Mesenchymal stem cell (in vitro differentiated cells and primary cell): ENCODE results near the gene CHL1. TPM values are rescaled to one million over a fixed set of nuclear protein-coding genes. Genes with fewer than 3 reads are reported as not detected.

ENCODE experiments used
- DNase-seq: peaks from one replicate; pipeline ENCODE4 v3.0.0-alpha.2; 2013
- H2AFZ ChIP-seq: one replicate; pipeline ENCODE4 v1.6.1; 2013; ENCODE audit warnings: low read depth, mild to moderate bottlenecking, control low read depth, inconsistent platforms, low read length, moderate library complexity
- H2AK5ac ChIP-seq: 2 replicates; pipeline ENCODE4 v1.6.1; 2013; ENCODE audit warnings: low read length, moderate library complexity, mild to moderate bottlenecking, inconsistent platforms; ENCODE audit not compliant: severe bottlenecking
- H2BK120ac ChIP-seq: one replicate; pipeline ENCODE4 v1.6.1; 2013; ENCODE audit warnings: low read depth, mild to moderate bottlenecking, inconsistent platforms, low read length, moderate library complexity
- H2BK12ac ChIP-seq, 2 experiments: one replicate each; pipeline ENCODE4 v1.6.1; 2013; ENCODE audit warnings: inconsistent platforms in 2 of 2, low read length in 2 of 2, mild to moderate bottlenecking in 2 of 2, moderate library complexity in 2 of 2, control low read depth in 1 of 2
- H2BK15ac ChIP-seq: one replicate; pipeline ENCODE4 v1.6.1; 2013; ENCODE audit warnings: mild to moderate bottlenecking, low read depth, inconsistent platforms; ENCODE audit not compliant: poor library complexity, severe bottlenecking
- H2BK5ac ChIP-seq: 2 replicates; pipeline ENCODE4 v1.6.1; 2013; ENCODE audit warnings: low read depth, mild to moderate bottlenecking, low read length, control low read depth, inconsistent platforms; ENCODE audit not compliant: poor library complexity, severe bottlenecking
- H3K14ac ChIP-seq, 2 experiments: one replicate each; pipeline ENCODE4 v1.6.1; 2013; ENCODE audit warnings: inconsistent platforms in 2 of 2, low read length in 2 of 2, control low read depth in 1 of 2, mild to moderate bottlenecking in 1 of 2, moderate library complexity in 1 of 2
- H3K18ac ChIP-seq, 2 experiments: one replicate each; pipeline ENCODE4 v1.6.1; 2013; ENCODE audit warnings: inconsistent platforms in 2 of 2, low read length in 2 of 2, control low read depth in 1 of 2, low read depth in 1 of 2, mild to moderate bottlenecking in 1 of 2
- H3K23ac ChIP-seq, 2 experiments: one replicate each; pipeline ENCODE4 v1.6.1; 2013; ENCODE audit warnings: inconsistent platforms in 2 of 2, low read length in 2 of 2, mild to moderate bottlenecking in 2 of 2, moderate library complexity in 2 of 2, control low read depth in 1 of 2
- H3K27ac ChIP-seq: 2 replicates; pipeline ENCODE4 v1.5.1; 2013; ENCODE audit warnings: mild to moderate bottlenecking, moderate library complexity, low read length, control low read depth, inconsistent platforms; ENCODE audit not compliant: poor library complexity, severe bottlenecking
- H3K27me3 ChIP-seq, 2 experiments: 2 replicates each; pipeline versions ENCODE4 v1.6.1 to v1.7.0; 2013; ENCODE audit warnings: low read length in 2 of 2, mild to moderate bottlenecking in 2 of 2, moderate library complexity in 2 of 2, control low read depth in 1 of 2, inconsistent platforms in 1 of 2; ENCODE audit not compliant: control insufficient read depth in 1 of 2, insufficient read depth in 1 of 2
- H3K36me3 ChIP-seq, 2 experiments: 2 replicates each; pipeline versions ENCODE4 v1.6.1 to v1.7.0; 2013; ENCODE audit warnings: low read length in 2 of 2, control low read depth in 1 of 2, inconsistent platforms in 1 of 2, low read depth in 1 of 2, mild to moderate bottlenecking in 1 of 2; ENCODE audit not compliant: insufficient read depth in 2 of 2, control insufficient read depth in 1 of 2
- H3K4ac ChIP-seq, 2 experiments: one replicate each; pipeline ENCODE4 v1.6.1; 2013; ENCODE audit warnings: inconsistent platforms in 2 of 2, low read length in 2 of 2, mild to moderate bottlenecking in 2 of 2, moderate library complexity in 2 of 2, control low read depth in 1 of 2, low read depth in 1 of 2
- H3K4me1 ChIP-seq: 2 replicates; pipeline ENCODE4 v1.6.1; 2013; ENCODE audit warnings: low read depth, low read length, control low read depth; ENCODE audit not compliant: control insufficient read depth, insufficient read depth
- H3K4me2 ChIP-seq: 2 replicates; pipeline ENCODE4 v1.6.1; 2013; ENCODE audit warnings: low read length, mild to moderate bottlenecking, inconsistent platforms; ENCODE audit not compliant: poor library complexity, severe bottlenecking
- H3K4me3 ChIP-seq, 2 experiments: 2 replicates each; pipeline versions ENCODE4 v1.5.1 to v1.7.0; 2013; ENCODE audit warnings: low read length in 2 of 2, mild to moderate bottlenecking in 2 of 2, control low read depth in 1 of 2, low read depth in 1 of 2; ENCODE audit not compliant: insufficient read depth in 1 of 2
- H3K79me1 ChIP-seq: replicated peaks from 2 replicates; pipeline ENCODE4 v1.6.1; 2013; ENCODE audit warnings: mild to moderate bottlenecking, control low read depth, low read length, inconsistent platforms; ENCODE audit not compliant: poor library complexity, severe bottlenecking
- H3K9ac ChIP-seq: 2 replicates; pipeline ENCODE4 v1.7.0; 2013; ENCODE audit warnings: mild to moderate bottlenecking, low read length, moderate library complexity
- H3K9me3 ChIP-seq: 2 replicates; pipeline ENCODE4 v1.7.0; 2013; ENCODE audit warnings: mild to moderate bottlenecking, low read length; ENCODE audit not compliant: control insufficient read depth
- H4K8ac ChIP-seq: one replicate; pipeline ENCODE4 v1.6.1; 2013; ENCODE audit warnings: inconsistent platforms, mild to moderate bottlenecking, low read length, moderate library complexity
- H4K91ac ChIP-seq: one replicate; pipeline ENCODE4 v1.6.1; 2013; ENCODE audit warnings: mild to moderate bottlenecking, low read length, inconsistent platforms
- WGBS: methylation state at CpG from one replicate; pipeline ENCODE4 v1.1.7; 2013; ENCODE audit warnings: mixed read lengths; 5-methylcytosine and 5-hydroxymethylcytosine counted together
- polyA plus RNA-seq, 2 experiments: library from polyadenylated mRNA; stranded (reverse); fragments of 200-250 nt; gene quantifications; one replicate each; pipeline ENCODE4 v1.2.3, GENCODE V29; 2013

Gene CHL1
- 0.08 TPM for polyA plus RNA-seq (2013, experiment 1 of 2)
- polyA plus RNA-seq (2013, experiment 2 of 2), result 0.03 TPM

- Histone ChIP-seq H2BK15ac (no peak within 1 kb of the TSS), H3K79me1 (no peaks in the 10 kb centered on the region), H2BK12ac (no peak within 1 kb of the TSS)
These were observed at the start of gene CHL1 for GRCh38 chr3:196311-197148. TSS of gene CHL1 (plus strand) at chr3:196763. CDS start at chr3:319777, 123,014 bp downstream.

GRCh38 chr3:151614-152189 is 44.9 kb upstream of the CHL1 start:
- H4K91ac ChIP-seq, result no peak overlapping the region
- no peak overlapping the region for H3K4me3 ChIP-seq
- no peaks in the 10 kb centered on the region for H3K36me3 ChIP-seq
- H3K9ac ChIP-seq, result no peak overlapping the region
- no peak overlapping the region for H3K14ac ChIP-seq
- no peak overlapping the region for H3K23ac ChIP-seq
- H3K79me1 ChIP-seq, result no peaks in the 10 kb centered on the region
- no peak overlapping the region for H3K27ac ChIP-seq
- no peak overlapping the region for H2BK5ac ChIP-seq
- H3K18ac ChIP-seq, result no peak overlapping the region
- no peak overlapping the region for H2BK12ac ChIP-seq
- no peaks in the 10 kb centered on the region for H3K4me1 ChIP-seq
- no peak overlapping the region for H3K4ac ChIP-seq
- DNase-seq, result no peak
- H3K27me3 ChIP-seq, result no peaks in the 10 kb centered on the region
- no peak overlapping the region for H2AFZ ChIP-seq
- 76% methylated on average over 2 of the region's 2 CpGs for WGBS
- no peak overlapping the region for H2BK120ac ChIP-seq
- H3K9me3 ChIP-seq, result no peaks in the 10 kb centered on the region
- no peak overlapping the region for H3K4me2 ChIP-seq
- no peak overlapping the region for H2BK15ac ChIP-seq
- H2AK5ac ChIP-seq, result no peak overlapping the region
- no peak overlapping the region for H4K8ac ChIP-seq

More at GRCh38 chr3:196311-197148, at the start of gene CHL1:
- Histone ChIP-seq H3K4ac (no peak within 1 kb of the TSS), H3K4me3 (peak within 1 kb of the TSS in 1 of 2 experiments; percentile 80), H3K14ac (no peak within 1 kb of the TSS), H3K9ac (peak within 1 kb of the TSS; percentile 65), H2BK120ac (no peak within 1 kb of the TSS), H3K4me2 (peak within 1 kb of the TSS; percentile 55), H3K27me3 (peaks cover 15 to 34% of the 10 kb centered on the region in 2 experiments), H3K27ac (no peak within 1 kb of the TSS), H3K18ac (no peak within 1 kb of the TSS), H3K4me1 (peaks cover 18% of the 10 kb centered on the region), H3K36me3 (no peaks in the 10 kb centered on the region), H4K8ac (no peak within 1 kb of the TSS), H3K9me3 (no peaks in the 10 kb centered on the region), H2AFZ (no peak within 1 kb of the TSS), H2BK5ac (no peak within 1 kb of the TSS), H4K91ac (no peak within 1 kb of the TSS), H2AK5ac (no peak within 1 kb of the TSS), H3K23ac (no peak within 1 kb of the TSS)
- DNase-seq, result no peak
- 6% methylated on average over 53 of the region's 64 CpGs for WGBS

- Histone ChIP-seq H2BK15ac (no peak overlapping the region), H3K79me1 (no peaks in the 10 kb centered on the region), H4K91ac (no peak overlapping the region), H2AFZ (no peak overlapping the region), H2BK120ac (no peak overlapping the region), H3K18ac (no peak overlapping the region), H2BK5ac (no peak overlapping the region), H3K23ac (no peak overlapping the region), H3K4me1 (no peaks in the 10 kb centered on the region), H2AK5ac (no peak overlapping the region), H3K14ac (no peak overlapping the region), H4K8ac (no peak overlapping the region), H2BK12ac (no peak overlapping the region), H3K4me2 (no peak overlapping the region), H3K27ac (no peak overlapping the region), H3K9me3 (no peaks in the 10 kb centered on the region), H3K9ac (no peak overlapping the region), H3K4ac (no peak overlapping the region), H3K4me3 (no peak overlapping the region), H3K27me3 (no peaks in the 10 kb centered on the region), H3K36me3 (no peaks in the 10 kb centered on the region)
- WGBS, result no CpG with 5 or more reads among the region's 1 CpG
- no peak for DNase-seq
These were observed 36.6 kb upstream of the CHL1 start for GRCh38 chr3:159974-160373.

- no peak overlapping the region for H2AK5ac ChIP-seq
- no peaks in the 10 kb centered on the region for H3K27me3 ChIP-seq
- H3K14ac ChIP-seq, result no peak overlapping the region
- no peak overlapping the region for H2AFZ ChIP-seq
- no peak overlapping the region for H3K9ac ChIP-seq
- no peak overlapping the region for H4K8ac ChIP-seq
- H3K4me1 ChIP-seq, result no peaks in the 10 kb centered on the region
- no peak overlapping the region for H3K4me3 ChIP-seq
- no peak for DNase-seq
- no peak overlapping the region for H3K23ac ChIP-seq
- H2BK120ac ChIP-seq, result no peak overlapping the region
- H2BK15ac ChIP-seq, result no peak overlapping the region
- H3K79me1 ChIP-seq, result no peaks in the 10 kb centered on the region
- H3K18ac ChIP-seq, result no peak overlapping the region
- H2BK12ac ChIP-seq, result no peak overlapping the region
- H3K36me3 ChIP-seq, result no peaks in the 10 kb centered on the region
- H3K9me3 ChIP-seq, result no peaks in the 10 kb centered on the region
- H3K27ac ChIP-seq, result no peak overlapping the region
- no peak overlapping the region for H3K4me2 ChIP-seq
- no peak overlapping the region for H2BK5ac ChIP-seq
- no peak overlapping the region for H3K4ac ChIP-seq
- H4K91ac ChIP-seq, result no peak overlapping the region
These were observed 30.5 kb upstream of the CHL1 start for GRCh38 chr3:166071-166470.
